Ovary (tissue), 9 donors: ENCODE results near the gene DKK1. TPM values are rescaled to one million over a fixed set of nuclear protein-coding genes. Genes with fewer than 3 reads are reported as not detected.

Source experiments
- DNase-seq, 5 donors: peaks; one replicate each; pipeline ENCODE4 v3.0.0-alpha.2; 2019 to 2020
- H3K27ac ChIP-seq, 2 donors: fragments of 200-600 bp; one replicate each; pipeline versions ENCODE4 v1.5.1 to v1.8.0; 2019 to 2022
- H3K27me3 ChIP-seq: fragments of 200-600 bp; one replicate; pipeline ENCODE4 v1.8.0; 2022
- H3K36me3 ChIP-seq: fragments of 200-600 bp; sonication (generic); one replicate; pipeline ENCODE4 v1.5.1; 2019
- H3K4me1 ChIP-seq: one replicate; pipeline ENCODE4 v1.8.1; 2013; ENCODE audit warnings: mild to moderate bottlenecking, moderate library complexity; ENCODE audit not compliant: insufficient read depth
- H3K4me3 ChIP-seq: fragments of 200-600 bp; sonication (generic); one replicate; pipeline ENCODE4 v1.5.1; 2017
- H3K9me3 ChIP-seq, 2 donors: fragments of 200-600 bp in 1 of 2; sonication (generic) in 1 of 2; one replicate each; pipeline versions ENCODE4 v1.5.1 to v1.8.1; 2013 to 2019; ENCODE audit warnings: mild to moderate bottlenecking in 1 of 2, moderate library complexity in 1 of 2
- EP300 ChIP-seq: sonication (generic); formaldehyde crosslinking; IDR thresholded peaks from one replicate; pipeline ENCODE4 v1.6.1; 2017; ENCODE audit warnings: antibody characterized with exemption
- POLR2A ChIP-seq: fragments of 450-650 bp; IDR thresholded peaks from one replicate; pipeline ENCODE4 v1.6.1; 2017; ENCODE audit warnings: antibody characterized with exemption, mild to moderate bottlenecking, moderate library complexity
- WGBS, 3 donors: extraction: QIAGEN DNeasy Blood & Tissue Kit in 1 of 3; methylation state at CpG; one replicate each; pipeline versions ENCODE4 v1.1.5 to v1.1.7; 2013 to 2017; 5-methylcytosine and 5-hydroxymethylcytosine counted together
- intact Hi-C, 4 donors: fragments of 100-400 bp; cut with DNase I; formaldehyde crosslinking; loops; one replicate each; pipeline versions ENCODE4 v1.11.0 to v1.15.1; 2022 to 2023
- polyA plus RNA-seq, 2 donors: library from polyadenylated mRNA; stranded (reverse); fragments of 200-250 nt in 1 of 2; fragments of 350-450 nt in 1 of 2; fragmentation: Illumina TruSeq in 1 of 2; extraction: RNeasy Lipid Tissue Mini Kit (QIAGEN cat#74804) in 1 of 2; gene quantifications; one replicate each; pipeline ENCODE4 v1.2.3, GENCODE V29; 2013 to 2014
- total RNA-seq, 7 donors: library from RNA; depleted of rRNA in 2 of 7; stranded (reverse); fragments of >200 nt in 2 of 7; fragmentation: NEBNext Ultra II Directional in 3 of 7; extraction: Animal tissue kit (Norgen Biotek cat#: 25700) in 3 of 7; gene quantifications; one replicate each; pipeline versions ENCODE4 v1.1.0 to v1.2.4, GENCODE V29; 2016 to 2023
- TF ChIP-seq, protein P1 (sequence below), 3 donors: fragments of 450-650 bp in 2 of 3; fragments of 200-600 bp in 1 of 3; IDR thresholded peaks; one replicate each; pipeline versions ENCODE4 v1.5.1 to v1.8.0; 2016 to 2022; ENCODE audit warnings: antibody characterized with exemption in 3 of 3, mild to moderate bottlenecking in 1 of 3
- donor health status: DM: no; HTN: no; CAD: no; lungs with moderate emphysema.
- donor health status: DM: no; HTN: no; CAD: no.
- donor health status: Bipolar disorder and iron deficiency.
- donor health status: DM: yes; HTN: yes; CAD: no.
- donor health status: DM: no; HTN: no; CAD: no.
- donor health status: DM: yes; HTN: yes; CAD: no.

The DKK1 gene
- total and polyA plus RNA-seq, 9 donors = 0.27 to 4.2 (median 0.57) TPM; not detected in 2

DNA sequence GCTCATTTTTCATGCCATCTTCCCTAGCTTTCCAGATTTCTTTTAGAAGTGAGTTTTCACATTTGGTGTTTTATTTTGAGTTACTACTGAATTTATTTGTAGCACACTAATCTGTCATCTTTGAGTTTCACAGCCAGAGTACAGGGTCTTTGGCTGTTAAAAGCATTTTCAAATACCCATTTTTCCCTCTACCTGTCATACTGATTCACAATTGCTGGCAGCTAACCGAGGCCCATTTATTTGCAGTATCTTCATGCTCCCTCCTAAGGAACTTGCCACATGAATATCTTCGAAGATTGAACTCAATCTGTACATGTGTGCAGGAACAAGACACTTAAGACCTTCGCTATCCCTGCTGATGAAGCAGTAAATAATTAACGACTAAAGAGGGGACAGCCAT, 44.8 kb upstream of the DKK1 start:
- no peak overlapping the region for H3K27ac ChIP-seq
- no peaks in the 10 kb centered on the region for H3K36me3 ChIP-seq
- no peaks in the 10 kb centered on the region for H3K9me3 ChIP-seq
- no peak for DNase-seq
- no peaks in the 10 kb centered on the region for H3K4me1 ChIP-seq
- intact Hi-C loops = no loop called here
- no peak overlapping the region for H3K4me3 ChIP-seq
- TF ChIP-seq EP300 (no peak), POLR2A (no peak)
- TF ChIP-seq, protein P1, sequence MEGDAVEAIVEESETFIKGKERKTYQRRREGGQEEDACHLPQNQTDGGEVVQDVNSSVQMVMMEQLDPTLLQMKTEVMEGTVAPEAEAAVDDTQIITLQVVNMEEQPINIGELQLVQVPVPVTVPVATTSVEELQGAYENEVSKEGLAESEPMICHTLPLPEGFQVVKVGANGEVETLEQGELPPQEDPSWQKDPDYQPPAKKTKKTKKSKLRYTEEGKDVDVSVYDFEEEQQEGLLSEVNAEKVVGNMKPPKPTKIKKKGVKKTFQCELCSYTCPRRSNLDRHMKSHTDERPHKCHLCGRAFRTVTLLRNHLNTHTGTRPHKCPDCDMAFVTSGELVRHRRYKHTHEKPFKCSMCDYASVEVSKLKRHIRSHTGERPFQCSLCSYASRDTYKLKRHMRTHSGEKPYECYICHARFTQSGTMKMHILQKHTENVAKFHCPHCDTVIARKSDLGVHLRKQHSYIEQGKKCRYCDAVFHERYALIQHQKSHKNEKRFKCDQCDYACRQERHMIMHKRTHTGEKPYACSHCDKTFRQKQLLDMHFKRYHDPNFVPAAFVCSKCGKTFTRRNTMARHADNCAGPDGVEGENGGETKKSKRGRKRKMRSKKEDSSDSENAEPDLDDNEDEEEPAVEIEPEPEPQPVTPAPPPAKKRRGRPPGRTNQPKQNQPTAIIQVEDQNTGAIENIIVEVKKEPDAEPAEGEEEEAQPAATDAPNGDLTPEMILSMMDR (IDR thresholded peaks at IDR 0.05) = no peak
- 70 to 76% (median 75%) methylated on average over 4 of the region's 4 CpGs for WGBS, 3 donors
- H3K27me3 ChIP-seq = no peaks in the 10 kb centered on the region

DNA sequence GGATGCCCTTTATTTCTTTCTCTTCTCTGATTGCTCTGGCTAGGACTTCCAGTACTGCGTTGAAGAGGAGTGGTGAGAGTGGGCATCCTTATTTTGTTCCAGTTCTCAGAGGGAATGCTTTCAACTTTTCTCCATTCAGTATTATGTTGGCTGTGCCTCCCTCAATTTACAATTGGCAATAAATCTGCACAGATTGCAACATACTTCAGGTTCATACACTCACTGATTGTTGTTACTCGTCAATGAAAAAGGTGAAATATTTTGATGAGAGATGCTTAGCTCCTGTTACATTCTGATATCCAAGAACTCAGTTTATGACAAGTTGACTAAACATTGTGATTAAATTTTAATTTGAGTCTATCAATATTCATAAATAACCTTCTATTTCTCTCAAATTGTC, 37.9 kb upstream of the DKK1 start:
- WGBS, 3 donors = 82 to 94% (median 83%) methylated on average over 2 of the region's 2 CpGs
- intact Hi-C loops = no loop called here
- Histone ChIP-seq H3K27ac (no peak overlapping the region), H3K36me3 (no peaks in the 10 kb centered on the region), H3K4me3 (no peak overlapping the region), H3K27me3 (no peaks in the 10 kb centered on the region), H3K9me3 (no peaks in the 10 kb centered on the region), H3K4me1 (no peaks in the 10 kb centered on the region)
- no peak for DNase-seq
- TF ChIP-seq EP300 = no peak
- TF ChIP-seq, protein P1 (IDR thresholded peaks at IDR 0.05) = no peak
- no peak for TF ChIP-seq POLR2A

DNA sequence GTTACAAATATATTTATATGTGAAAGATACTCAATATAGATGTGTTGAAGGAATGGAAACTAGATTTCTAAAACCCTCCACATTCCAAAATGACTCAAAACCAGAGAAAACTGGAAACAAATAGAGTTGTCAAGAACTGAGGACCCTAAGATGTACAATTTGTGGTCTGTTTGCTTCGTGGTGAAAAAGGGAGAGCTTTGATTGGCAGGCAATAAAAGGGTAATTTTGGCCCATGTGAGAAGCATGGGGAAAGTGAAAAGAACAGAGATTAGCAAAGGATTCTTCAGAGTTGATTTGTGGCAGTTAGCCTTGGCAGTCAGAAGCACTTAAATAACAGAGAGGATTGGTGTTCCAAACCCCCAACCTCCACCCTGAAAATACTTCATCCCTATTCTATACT, 37.1 kb upstream of the DKK1 start:
- intact Hi-C loops = no loop called here

DNA sequence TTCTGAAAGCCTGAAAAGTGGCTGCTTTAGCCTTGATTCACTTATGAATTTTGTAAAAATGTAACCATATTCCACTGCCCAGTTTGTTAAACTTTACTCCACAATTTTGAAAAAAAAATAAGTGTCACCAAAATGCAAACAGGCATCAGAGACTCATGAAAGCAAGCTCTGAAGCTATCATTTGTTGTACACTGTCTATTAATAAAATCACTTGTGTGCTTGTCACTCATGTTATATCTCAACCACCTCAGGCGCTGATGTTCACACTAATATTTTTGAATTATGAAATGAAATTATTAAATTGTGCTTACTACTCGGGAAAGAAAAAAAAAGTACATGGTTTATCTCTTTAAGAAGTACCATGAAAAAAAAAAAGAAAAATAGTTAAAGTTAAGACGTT, 34.5 kb upstream of the DKK1 start:
- Histone ChIP-seq H3K4me3 (no peak overlapping the region), H3K27ac (no peak overlapping the region), H3K27me3 (no peaks in the 10 kb centered on the region), H3K36me3 (no peaks in the 10 kb centered on the region), H3K9me3 (no peaks in the 10 kb centered on the region), H3K4me1 (no peaks in the 10 kb centered on the region)
- 33 to 49% (median 37%) methylated on average over 3 of the region's 3 CpGs for WGBS, 3 donors
- DNase-seq = no peak
- intact Hi-C loops = no loop called here
- TF ChIP-seq, protein P1 (IDR thresholded peaks at IDR 0.05) = no peak
- TF ChIP-seq EP300 = no peak
- TF ChIP-seq POLR2A = no peak

More for the DNA sequence above, 37.1 kb upstream of the DKK1 start:
- WGBS, 3 donors = 7 to 19% (median 15%) methylated on average over 1 of the region's 1 CpG
- Histone ChIP-seq H3K4me3 (no peak overlapping the region), H3K9me3 (no peaks in the 10 kb centered on the region), H3K36me3 (no peaks in the 10 kb centered on the region), H3K27me3 (no peaks in the 10 kb centered on the region), H3K27ac (no peak overlapping the region), H3K4me1 (no peaks in the 10 kb centered on the region)
- no peak for DNase-seq
- no peak for TF ChIP-seq POLR2A
- TF ChIP-seq, protein P1 (IDR thresholded peaks at IDR 0.05) = no peak
- no peak for TF ChIP-seq EP300

DNA sequence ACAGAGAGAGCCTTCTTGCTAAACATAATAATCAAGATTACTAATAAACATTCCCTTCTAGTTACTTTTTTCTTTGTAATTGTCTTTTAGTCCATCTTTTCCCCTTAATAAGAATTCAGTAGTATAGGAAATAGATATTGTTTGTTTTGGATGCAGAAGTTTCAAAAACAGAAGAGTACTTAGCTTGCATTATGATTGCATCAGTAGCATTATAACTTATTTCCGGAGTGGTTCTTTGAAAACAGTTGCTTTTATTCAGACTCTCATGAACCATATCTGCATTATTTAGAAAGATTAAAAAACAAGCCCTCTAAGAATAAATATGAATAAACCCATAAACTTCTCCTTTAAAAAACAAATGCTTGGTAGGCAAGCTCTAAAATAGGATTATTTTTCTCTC, 34.0 kb upstream of the DKK1 start:
- no peaks in the 10 kb centered on the region for H3K4me1 ChIP-seq
- H3K9me3 ChIP-seq = no peaks in the 10 kb centered on the region
- no peaks in the 10 kb centered on the region for H3K27me3 ChIP-seq
- no peak overlapping the region for H3K4me3 ChIP-seq
- DNase-seq = no peak
- no peak for TF ChIP-seq EP300
- TF ChIP-seq POLR2A = no peak
- TF ChIP-seq, protein P1 (IDR thresholded peaks at IDR 0.05) = no peak
- intact Hi-C loops = no loop called here
- no peak overlapping the region for H3K27ac ChIP-seq
- WGBS, 3 donors = 59 to 74% (median 65%) methylated on average over 1 of the region's 1 CpG
- H3K36me3 ChIP-seq = no peaks in the 10 kb centered on the region
